C1 segment of cervical spinal cord (tissue), 14 donors: ENCODE measurements around the gene CTSE.

ENCODE experiments used
- DNase-seq, 14 donors: peaks; one replicate each; lab custom pipeline; 2025; lab: John Stamatoyannopoulos, UW

Gene CTSE

GRCh38 chr1:206049919-206050600, 26.4 kb upstream of the CTSE start:
- DNase-seq, result no peak

GRCh38 chr1:206049293-206049692, 25.6 kb upstream of the CTSE start:
- DNase-seq, result no peak

- DNase-seq, result no peak
Observed at GRCh38 chr1:206048582-206048981, 24.9 kb upstream of the CTSE start.

GRCh38 chr1:206047271-206047670, 23.6 kb upstream of the CTSE start:
- DNase-seq, result no peak

- no peak for DNase-seq
Observed at GRCh38 chr1:206041640-206042039, 17.9 kb upstream of the CTSE start.

- no peak for DNase-seq
Observed at GRCh38 chr1:206040328-206040727, 16.6 kb upstream of the CTSE start.

GRCh38 chr1:206039046-206039973, 15.6 kb upstream of the CTSE start:
- DNase-seq, result no peak

- no peak for DNase-seq
Observed at GRCh38 chr1:206037581-206037980, 13.9 kb upstream of the CTSE start.

GRCh38 chr1:206036663-206037455, 13.2 kb upstream of the CTSE start:
- no peak for DNase-seq

GRCh38 chr1:206035027-206035426, 11.3 kb upstream of the CTSE start:
- no peak for DNase-seq

- no peak for DNase-seq
Observed at GRCh38 chr1:206032380-206033140, 8.9 kb upstream of the CTSE start.

- peak in 9 of 14 donors; percentile 17 to 87 (median 31) for DNase-seq
Observed at GRCh38 chr1:206030714-206031113, 7.0 kb upstream of the CTSE start.

- DNase-seq, result no peak
Observed at GRCh38 chr1:206030191-206030590, 6.5 kb upstream of the CTSE start.

GRCh38 chr1:206029484-206029883, 5.8 kb upstream of the CTSE start:
- no peak for DNase-seq

- DNase-seq, result no peak
Observed at GRCh38 chr1:206025283-206025820, 1.7 kb upstream of the CTSE start.

GRCh38 chr1:206022766-206023165, 929 bp downstream of the CTSE start:
- DNase-seq, result no peak

GRCh38 chr1:206021626-206022365, 1.9 kb downstream of the CTSE start:
- no peak for DNase-seq

GRCh38 chr1:206021008-206021625, 2.6 kb downstream of the CTSE start:
- no peak for DNase-seq

- no peak for DNase-seq
Observed at GRCh38 chr1:206020393-206021007, 3.2 kb downstream of the CTSE start.
